GM18505 (cell line): Measurements from ENCODE around the gene CCNL1.

Experiments used
- ATAC-seq: cut with Tn5 transposase; IDR thresholded peaks from one replicate; pipeline ENCODE4 v1.9.1; 2021; ENCODE audit not compliant: unreplicated experiment
- POLR2A ChIP-seq: IDR thresholded peaks from 4 replicates; pipeline ENCODE4 v1.6.1; 2011; ENCODE audit warnings: borderline replicate concordance; ENCODE audit not compliant: insufficient read depth, insufficient read length; ENCODE audit errors: extremely low read depth

Gene CCNL1

DNA sequence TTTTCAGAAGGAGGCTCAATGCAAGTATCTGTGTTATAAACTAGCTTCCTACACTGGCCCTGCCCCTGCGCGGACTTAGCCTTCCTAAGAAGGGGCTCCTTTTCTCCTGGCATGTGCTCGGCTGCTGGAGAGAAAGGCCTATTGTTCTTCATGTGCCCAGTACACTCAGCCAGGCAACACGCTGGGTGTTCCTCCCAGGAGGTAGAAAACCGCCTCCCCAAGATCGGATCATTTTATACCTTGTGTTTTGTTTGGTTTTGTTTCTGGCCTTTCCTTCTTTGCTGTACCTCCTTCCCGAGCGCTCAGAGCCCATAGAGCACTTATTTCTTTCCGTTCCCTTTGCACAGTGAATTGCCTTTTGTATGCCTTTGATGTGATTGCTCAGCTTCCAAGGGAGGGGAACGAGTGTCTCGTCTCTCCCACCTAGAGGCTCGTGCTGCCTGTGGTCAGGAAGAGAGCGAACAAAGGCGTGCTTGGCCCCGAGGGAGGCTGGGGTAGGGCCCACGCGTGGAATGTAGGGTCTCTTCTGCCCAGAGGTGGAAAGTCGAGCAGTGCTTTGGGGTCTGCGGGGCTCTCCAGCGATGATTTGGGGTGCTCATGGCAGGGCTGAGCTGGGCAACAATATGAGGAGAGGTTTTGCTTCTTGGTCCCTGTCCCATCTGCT is 30.0 kb downstream of the CCNL1 start:
- no peak for TF ChIP-seq POLR2A
- ATAC-seq = no peak

DNA sequence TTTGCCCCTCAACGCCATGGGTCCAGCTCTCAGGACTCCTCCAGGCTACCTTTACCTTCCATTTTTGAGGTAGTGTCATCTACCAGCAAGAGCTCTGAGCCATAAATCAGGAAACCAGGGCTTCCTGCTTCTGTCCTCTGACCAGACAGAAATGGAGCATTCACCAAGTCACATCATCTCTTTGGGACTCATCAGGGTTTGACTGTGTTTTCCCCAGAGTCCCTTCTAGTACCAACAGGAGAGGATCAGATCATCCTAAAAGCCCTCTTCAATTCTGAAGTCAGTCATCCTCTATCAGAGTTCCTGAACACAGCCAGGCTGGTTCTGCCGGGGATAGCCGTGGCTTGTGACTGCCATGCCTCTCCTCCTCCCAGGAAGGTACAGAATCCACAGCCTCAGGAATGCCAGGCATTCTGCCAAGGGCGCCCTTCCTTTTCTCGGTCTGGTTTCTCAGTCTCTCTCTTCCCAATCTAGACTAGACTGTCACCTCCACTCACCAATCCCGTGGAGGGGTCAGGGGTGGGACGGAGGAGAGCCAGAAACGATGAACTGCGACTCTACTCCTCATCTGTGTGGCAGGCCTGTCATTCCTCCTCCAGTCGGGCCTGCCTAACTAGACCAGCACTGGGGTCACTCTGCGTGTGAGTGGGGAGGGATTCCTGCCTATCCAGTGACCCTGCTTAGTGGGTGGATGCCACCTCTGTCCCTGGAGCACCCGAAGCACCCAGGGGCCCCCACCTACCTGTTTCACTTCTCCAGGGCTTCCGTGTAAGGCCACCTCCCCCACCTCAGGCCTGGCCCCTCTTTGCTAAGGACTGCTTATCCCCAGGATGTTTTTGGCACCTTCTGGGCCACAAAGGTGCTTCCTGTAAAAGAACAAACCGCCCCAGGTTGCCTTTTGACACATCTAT is 30.9 kb downstream of the CCNL1 start:
- peak; percentile 21 for ATAC-seq

DNA sequence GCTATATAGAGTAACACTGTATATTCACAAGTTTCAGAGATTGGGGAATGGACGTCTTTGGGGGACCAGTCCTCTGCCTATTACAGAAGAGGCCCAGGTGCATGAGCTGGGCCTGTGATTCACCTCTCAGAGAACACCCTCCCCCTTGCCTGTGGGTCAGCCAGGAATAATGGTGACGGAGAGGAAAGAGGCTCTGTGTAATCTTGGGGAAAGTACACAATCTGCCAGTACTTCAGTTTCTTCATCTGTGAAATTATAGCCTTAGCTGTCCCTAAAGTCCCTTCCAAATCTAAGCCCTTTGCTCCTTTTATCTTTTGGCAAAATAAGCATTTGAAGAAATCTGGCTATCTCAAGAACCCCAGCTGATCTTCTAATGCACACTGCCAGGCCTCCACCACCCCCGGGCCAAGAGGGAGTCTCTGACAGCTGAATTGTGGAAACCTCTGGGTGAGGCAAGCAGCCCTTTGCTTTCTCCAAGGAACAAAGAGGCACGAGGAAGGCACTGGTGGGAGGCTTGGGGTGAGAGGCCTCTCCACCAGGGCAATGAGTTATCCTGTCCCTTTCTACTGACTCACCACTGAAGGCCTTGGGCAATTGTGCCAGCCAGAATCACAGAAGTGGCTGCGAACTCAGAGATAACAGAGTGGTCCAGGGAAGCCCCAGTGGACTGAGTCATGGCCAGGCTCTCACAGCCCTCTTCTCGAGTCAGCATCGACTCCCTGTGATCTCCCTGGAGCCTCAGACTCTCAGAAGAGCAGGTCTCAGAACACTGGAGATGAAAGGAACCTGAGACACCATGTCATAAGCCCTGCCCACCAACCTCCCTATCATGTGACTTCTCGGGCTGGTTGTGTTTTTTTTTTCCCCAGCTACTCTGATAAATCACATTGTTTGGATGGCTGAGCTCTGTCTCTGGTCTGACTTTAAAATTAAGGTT is 31.8 kb downstream of the CCNL1 start:
- no peak for TF ChIP-seq POLR2A
- peak; percentile 39 for ATAC-seq

More for the DNA sequence above, 30.9 kb downstream of the CCNL1 start:
- TF ChIP-seq POLR2A = no peak

DNA sequence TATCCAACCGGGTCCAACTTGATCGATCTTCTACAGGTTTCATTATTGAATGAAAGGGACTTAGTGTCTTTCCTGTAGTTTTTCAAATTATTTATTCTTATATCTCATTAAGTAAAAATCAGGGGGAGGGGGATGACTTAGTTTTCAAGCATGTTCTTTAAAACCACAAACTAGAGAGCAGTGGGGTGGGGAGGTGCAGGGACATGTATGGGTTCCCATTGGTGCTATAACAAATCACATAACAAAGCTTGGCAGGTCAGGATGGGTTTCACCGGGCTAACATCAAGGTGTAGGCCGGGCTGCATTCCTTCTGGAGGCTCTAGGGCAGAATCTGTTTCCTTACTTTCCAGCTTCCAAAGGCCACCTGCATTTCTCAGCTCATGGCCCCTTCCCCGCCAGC is 32.7 kb downstream of the CCNL1 start:
- no peak for ATAC-seq
- TF ChIP-seq POLR2A = no peak

DNA sequence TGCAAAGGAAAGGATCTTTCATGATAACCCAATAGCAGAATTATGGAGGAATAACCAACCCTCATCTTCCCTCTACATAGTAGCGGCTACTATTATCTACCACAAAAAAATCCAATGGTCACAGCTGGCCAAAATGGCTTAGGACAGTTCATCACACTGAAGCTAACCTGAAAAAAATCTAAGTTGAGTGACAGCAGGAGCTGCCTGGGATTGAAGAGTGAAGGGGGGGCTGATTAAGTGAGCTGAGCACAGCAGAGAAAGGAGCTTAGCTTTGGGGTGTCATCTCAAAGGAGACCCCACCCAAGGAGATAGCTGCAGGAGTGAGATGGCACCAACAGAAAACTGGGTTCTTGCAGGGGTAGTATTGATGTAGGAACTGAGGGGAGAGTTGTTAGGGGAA is 33.6 kb downstream of the CCNL1 start:
- TF ChIP-seq POLR2A = no peak

DNA sequence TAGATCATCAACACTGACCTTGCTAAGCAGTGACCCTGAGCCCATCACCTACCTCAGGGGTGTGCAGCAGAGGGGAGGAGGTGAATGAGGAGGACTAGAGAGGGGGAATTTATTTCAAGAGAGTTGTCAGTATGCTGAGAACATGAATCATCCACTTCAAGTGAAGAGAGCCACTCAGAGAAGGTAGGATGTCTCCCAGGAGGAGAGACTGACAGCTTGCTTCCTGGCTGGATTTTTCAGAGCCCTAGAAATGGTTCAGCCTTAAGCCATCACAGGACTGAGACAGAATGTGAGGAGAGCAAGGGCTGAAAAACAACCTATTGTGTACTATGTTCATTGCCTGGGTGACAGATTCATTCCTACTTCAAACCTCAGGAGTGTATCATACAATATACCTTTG is 34.8 kb downstream of the CCNL1 start:
- TF ChIP-seq POLR2A = no peak
- ATAC-seq = no peak

More for the DNA sequence above, 33.6 kb downstream of the CCNL1 start:
- ATAC-seq = no peak

DNA sequence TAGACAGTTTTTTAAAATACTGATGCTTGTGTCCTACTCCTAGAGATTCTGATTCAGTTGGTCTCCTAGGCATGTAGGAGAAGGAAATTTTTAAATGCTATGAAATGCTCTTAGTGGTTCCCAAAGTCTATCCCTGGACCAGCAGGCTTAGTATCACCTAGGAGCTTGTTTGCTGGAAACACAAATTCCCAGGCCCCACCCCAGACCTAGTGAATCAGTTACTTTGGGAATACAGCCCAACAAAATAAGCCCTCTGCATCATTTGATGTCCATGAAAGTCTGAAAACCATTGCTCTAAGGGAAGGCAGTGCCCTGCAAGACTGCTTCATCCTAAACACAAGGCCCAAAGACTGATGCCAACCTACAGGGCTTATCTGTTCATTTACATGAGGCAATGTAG is 36.3 kb downstream of the CCNL1 start:
- TF ChIP-seq POLR2A = no peak
- no peak for ATAC-seq

DNA sequence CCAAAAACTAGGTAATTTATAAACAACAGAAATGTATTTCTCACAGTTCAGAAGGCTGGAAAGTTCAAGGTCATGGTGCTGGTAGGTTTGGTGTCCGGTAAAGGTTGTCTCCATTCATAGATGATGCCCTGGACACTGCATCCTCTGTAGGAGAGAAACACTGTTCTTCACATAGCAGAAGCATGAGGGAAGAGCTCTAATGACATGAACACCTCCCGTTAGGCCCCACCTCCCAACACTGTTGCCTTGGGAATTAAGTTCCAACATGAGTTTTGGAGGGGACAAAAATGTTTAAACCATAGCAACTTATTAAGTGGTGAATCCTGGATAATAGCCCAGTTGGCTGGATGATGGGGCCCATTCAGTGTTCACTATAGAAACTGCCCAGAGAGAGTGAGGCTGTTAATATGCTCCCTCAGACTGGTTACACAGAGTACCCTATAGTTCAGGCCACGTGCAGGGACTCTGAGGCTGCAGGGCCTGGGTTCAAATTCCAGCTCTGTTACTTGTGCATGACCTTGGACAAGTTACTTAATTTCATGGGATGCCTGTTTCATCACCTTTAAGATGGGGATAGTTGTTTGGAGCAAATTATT is 37.0 kb downstream of the CCNL1 start:
- no peak for TF ChIP-seq POLR2A
- ATAC-seq = no peak

DNA sequence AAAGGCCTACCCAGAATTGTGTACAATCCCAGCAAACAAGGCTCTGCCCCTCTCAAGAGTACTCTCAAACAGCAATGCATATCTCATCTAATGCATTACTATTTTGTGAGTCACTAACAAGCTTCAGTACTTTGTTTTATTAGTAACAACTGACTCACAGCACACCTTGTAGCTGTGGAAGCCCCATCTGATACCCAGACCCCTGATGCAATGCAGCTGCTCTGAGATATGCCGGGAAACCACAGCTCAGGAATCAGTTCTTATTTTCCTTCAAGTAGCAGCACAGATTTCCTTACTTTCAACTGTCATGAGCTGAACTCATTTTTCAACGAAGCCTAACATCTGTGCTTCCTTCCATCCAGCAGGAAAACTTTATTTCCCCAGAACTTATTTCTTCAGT is 37.8 kb downstream of the CCNL1 start:
- ATAC-seq = no peak
- no peak for TF ChIP-seq POLR2A

DNA sequence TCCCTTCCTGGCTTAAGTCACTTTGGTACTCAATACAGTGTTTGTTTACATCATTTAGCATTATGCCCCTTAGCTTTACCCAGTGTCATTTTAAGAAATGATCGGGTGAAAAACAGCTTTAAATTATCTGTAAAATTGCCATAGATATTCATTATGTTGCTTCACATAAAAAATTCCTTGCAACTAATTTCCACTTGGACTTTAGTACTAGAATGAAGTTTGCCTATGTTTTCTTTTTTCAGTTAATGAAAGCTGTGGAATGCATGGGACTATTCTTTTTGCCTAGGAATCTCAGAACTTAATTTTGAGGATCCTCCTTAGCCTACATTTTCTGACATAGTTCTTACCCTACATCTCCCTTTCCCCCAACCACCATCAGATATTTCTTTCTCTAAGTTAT is 38.4 kb downstream of the CCNL1 start:
- ATAC-seq = no peak
- no peak for TF ChIP-seq POLR2A

DNA sequence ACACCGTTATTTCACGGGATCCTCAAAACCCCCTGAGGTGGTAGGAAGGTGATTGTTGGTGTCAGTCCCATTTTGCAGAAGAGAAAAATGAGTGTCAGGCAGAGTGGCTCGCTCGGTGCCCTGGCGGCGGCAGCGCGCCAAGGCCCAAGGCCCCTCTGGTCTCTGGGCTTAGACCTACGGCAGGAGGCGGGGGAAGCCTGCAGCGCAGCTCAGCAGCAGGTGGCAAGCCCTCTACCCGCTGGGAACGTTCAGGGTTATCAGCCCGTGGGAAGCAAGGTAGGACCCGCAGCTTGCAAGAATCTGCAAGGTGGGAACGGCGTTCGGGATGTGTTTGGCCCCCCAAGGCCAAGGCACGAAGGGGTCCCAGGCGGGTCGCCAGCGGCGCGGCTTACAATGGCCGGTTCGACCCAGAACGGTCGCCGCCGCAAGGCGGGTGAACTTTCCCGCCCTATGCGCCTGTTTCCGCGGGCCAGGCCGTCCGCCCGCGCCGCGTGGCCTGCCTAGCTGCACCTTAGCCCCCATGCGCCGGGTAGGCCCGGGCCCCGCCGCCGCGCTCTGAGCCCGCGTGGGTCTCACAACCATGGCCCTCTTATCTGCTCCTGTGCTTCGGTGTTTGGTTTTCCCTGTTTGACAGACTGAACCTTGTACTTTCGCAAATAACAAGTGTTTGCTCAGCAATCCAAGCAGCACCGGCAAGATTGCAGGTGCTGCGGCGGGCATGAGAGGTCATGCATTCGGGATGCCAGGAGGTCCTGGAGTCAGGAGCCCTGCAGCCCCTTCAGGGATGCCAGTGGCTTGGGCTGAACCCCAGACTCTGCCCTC is 39.7 kb downstream of the CCNL1 start:
- no peak for ATAC-seq
- no peak for TF ChIP-seq POLR2A

DNA sequence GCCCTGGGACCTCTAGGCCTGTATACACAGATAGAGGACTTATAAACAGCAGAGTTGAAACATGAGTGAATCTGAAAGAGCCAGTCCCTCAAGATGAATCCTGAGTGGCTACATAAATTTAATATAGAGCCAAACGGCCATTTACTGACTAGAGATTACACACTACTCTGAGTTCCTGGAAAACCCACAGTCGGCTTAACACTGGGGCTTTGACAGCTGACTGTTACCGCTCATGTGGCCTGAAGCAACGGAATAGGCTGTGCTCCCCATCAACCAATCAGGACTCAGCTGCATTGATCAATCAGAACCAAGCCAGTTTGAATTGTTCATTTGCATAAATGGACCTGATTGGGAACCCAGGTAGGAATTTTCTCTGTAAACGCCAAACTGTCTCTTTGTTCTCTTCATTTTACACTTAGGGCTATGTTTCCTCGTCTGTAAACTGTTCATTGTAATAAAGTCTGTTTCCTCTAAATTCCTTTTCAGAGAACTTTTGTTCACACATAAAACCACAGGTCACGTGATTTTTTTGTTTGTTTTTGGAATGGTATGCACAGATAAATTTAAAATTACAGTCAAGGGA is 40.5 kb downstream of the CCNL1 start:
- ATAC-seq = no peak
- TF ChIP-seq POLR2A = no peak

DNA sequence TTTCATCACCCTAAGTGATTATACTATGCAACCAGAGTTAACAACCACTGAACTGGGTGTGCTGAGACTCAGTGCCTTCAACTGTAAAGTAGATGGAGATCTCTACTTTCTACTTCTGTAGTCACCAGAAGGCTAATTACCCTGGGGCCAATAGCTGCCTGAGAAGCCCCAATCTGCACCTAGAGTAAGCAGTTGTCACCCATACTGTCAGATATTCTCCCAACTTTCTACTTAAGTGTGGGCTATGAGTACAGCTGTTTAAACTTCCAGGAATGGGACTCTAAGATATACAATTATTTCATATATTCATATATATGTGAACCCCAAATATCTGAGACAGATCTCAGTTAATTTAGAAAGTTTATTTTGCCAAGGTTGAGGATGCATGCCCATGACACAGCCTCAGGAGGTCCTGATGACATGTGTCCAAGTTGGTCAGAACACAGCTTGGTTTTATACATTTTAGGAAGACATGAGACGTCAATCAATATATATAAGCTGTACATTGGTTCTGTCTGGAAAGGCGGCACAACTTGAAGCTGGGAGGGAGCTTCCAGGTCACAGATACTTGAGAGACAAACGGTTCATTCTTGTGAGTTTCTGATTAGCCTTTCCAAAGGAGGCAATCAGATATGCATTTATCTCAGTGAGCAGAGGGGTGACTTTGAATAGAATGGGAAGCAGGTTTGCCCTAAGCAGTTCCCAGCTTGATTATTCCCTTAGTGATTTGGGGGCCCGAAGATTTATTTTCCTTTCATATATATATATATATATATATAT is 41.9 kb downstream of the CCNL1 start:
- no peak for ATAC-seq
- no peak for TF ChIP-seq POLR2A
